ENCODE results near the gene NGF. TPM values are rescaled to one million over a fixed set of nuclear protein-coding genes. Genes with fewer than 3 reads are reported as not detected.
A peak's percentile ranks its signal among the peaks of the same experiment; 100 is the strongest.

NGF gene
- total RNA-seq, 6 donors from 2014 or later = 0.46 to 3.0 (median 1.6) TPM; not detected in 2

DNA sequence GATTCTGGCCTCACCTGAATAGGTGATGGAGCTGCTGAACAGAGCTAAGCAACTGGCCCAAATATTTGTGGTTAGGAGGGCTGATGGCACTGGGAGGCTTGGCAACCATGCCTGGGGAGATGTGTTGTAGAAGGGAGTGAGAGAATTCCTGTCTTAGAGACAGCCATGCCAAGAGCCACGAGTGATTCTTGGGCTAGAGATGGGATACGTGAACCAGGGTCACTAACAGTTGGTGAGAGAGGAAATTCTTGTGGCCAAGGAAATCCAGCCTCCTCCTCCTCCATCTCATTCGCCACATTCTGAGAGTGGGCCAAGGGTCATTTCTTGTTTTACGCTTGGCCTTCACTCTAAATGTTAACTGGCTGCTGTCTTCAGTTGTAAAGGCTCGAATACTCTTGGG lies 46.3 kb downstream of the NGF start:
- TF ChIP-seq POLR2AphosphoS5 (IDR thresholded peaks at IDR 0.05) = no peak
- TF ChIP-seq EP300 (IDR thresholded peaks at IDR 0.05) = no peak
- TF ChIP-seq, protein P1, sequence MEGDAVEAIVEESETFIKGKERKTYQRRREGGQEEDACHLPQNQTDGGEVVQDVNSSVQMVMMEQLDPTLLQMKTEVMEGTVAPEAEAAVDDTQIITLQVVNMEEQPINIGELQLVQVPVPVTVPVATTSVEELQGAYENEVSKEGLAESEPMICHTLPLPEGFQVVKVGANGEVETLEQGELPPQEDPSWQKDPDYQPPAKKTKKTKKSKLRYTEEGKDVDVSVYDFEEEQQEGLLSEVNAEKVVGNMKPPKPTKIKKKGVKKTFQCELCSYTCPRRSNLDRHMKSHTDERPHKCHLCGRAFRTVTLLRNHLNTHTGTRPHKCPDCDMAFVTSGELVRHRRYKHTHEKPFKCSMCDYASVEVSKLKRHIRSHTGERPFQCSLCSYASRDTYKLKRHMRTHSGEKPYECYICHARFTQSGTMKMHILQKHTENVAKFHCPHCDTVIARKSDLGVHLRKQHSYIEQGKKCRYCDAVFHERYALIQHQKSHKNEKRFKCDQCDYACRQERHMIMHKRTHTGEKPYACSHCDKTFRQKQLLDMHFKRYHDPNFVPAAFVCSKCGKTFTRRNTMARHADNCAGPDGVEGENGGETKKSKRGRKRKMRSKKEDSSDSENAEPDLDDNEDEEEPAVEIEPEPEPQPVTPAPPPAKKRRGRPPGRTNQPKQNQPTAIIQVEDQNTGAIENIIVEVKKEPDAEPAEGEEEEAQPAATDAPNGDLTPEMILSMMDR (IDR thresholded peaks at IDR 0.05) = no peak
- TF ChIP-seq POLR2A (IDR thresholded peaks at IDR 0.05) = no peak
- no peaks in the 10 kb centered on the region for H3K27me3 ChIP-seq
- no peaks in the 10 kb centered on the region for H3K9me3 ChIP-seq
- ATAC-seq (ENCODE audit: low FRiP score in 2 of 2) (no peak), DNase-seq (no peak)
- 84 to 88% methylated on average over 5 of the region's 5 CpGs for WGBS, 2 donors
- H3K4me3 ChIP-seq = no peak overlapping the region
- H3K27ac ChIP-seq = no peak overlapping the region
- no peaks in the 10 kb centered on the region for H3K36me3 ChIP-seq
- H3K4me1 ChIP-seq = no peaks in the 10 kb centered on the region

DNA sequence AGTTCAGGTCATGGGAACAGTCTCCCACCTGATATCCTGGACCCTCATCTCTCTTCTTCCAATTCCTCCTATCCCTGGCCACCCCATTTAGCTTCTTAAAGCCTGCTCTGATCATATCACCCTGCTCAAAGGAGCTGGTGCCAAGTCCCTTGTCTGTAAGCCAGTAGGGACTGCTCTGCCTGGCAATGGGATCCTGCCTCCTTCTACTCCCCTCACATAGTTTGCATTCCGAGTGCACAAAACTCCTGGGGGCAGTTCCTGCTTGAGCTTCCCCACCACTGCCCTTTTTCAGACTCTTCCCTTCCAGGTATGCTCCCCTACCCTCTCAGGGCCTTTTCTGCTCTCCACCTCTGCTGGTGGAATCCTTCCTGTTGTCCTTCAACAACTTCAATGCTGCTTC lies 48.1 kb downstream of the NGF start:
- Histone ChIP-seq H3K9me3 (no peaks in the 10 kb centered on the region), H3K4me3 (no peak overlapping the region), H3K36me3 (no peaks in the 10 kb centered on the region), H3K27me3 (no peaks in the 10 kb centered on the region), H3K27ac (no peak overlapping the region), H3K4me1 (no peaks in the 10 kb centered on the region)
- DNase-seq (no peak), ATAC-seq (ENCODE audit: low FRiP score in 2 of 2) (no peak)
- no peak for TF ChIP-seq POLR2AphosphoS5 (IDR thresholded peaks at IDR 0.05)
- no peak for TF ChIP-seq POLR2A (IDR thresholded peaks at IDR 0.05)
- TF ChIP-seq, protein P1 (IDR thresholded peaks at IDR 0.05) = no peak
- no peak for TF ChIP-seq EP300 (IDR thresholded peaks at IDR 0.05)
- WGBS, 2 donors = 41 to 75% methylated on average over 1 of the region's 1 CpG

DNA sequence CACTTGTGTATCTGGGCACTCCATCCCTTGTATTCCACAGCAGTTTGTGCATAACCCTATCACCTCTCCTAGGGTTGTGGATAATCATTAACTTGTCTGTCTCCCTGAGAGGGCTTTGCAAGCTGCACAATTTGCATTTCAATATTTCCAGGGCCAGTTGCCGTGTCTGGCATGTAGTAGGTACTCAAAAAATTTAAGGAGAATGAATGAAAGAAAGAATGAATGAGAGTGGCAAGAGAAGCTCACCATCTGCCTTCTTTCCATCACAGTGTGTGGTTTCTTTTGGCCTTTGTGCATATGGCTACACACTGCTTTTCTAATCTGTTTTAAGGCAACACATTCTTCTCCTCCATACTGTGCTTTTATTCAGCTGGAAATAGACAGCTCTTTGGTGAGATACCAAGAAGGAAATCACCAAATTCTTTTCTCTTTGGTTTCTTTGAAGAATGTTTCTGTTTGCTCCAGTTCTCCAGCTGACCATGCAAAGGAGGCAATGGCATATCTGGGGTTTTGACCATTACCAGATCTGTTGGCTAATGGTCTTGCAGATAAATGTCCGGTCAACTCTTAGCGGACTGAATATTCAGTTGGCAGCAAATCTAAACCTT lies 49.4 kb downstream of the NGF start:
- Histone ChIP-seq H3K27ac (no peak overlapping the region), H3K36me3 (no peaks in the 10 kb centered on the region), H3K4me1 (peaks cover 0 to 5% (median 0%) of the 10 kb centered on the region in 4 donors), H3K9me3 (no peaks in the 10 kb centered on the region), H3K4me3 (no peak overlapping the region), H3K27me3 (no peaks in the 10 kb centered on the region)
- TF ChIP-seq POLR2AphosphoS5 (IDR thresholded peaks at IDR 0.05) (no peak), POLR2A (IDR thresholded peaks at IDR 0.05) (no peak), EP300 (IDR thresholded peaks at IDR 0.05) (no peak)
- TF ChIP-seq, protein P1 (IDR thresholded peaks at IDR 0.05) = no peak
- WGBS, 2 donors = 74 to 79% methylated on average over 3 of the region's 3 CpGs
- DNase-seq (no peak), ATAC-seq (ENCODE audit: low FRiP score in 2 of 2) (no peak)

DNA sequence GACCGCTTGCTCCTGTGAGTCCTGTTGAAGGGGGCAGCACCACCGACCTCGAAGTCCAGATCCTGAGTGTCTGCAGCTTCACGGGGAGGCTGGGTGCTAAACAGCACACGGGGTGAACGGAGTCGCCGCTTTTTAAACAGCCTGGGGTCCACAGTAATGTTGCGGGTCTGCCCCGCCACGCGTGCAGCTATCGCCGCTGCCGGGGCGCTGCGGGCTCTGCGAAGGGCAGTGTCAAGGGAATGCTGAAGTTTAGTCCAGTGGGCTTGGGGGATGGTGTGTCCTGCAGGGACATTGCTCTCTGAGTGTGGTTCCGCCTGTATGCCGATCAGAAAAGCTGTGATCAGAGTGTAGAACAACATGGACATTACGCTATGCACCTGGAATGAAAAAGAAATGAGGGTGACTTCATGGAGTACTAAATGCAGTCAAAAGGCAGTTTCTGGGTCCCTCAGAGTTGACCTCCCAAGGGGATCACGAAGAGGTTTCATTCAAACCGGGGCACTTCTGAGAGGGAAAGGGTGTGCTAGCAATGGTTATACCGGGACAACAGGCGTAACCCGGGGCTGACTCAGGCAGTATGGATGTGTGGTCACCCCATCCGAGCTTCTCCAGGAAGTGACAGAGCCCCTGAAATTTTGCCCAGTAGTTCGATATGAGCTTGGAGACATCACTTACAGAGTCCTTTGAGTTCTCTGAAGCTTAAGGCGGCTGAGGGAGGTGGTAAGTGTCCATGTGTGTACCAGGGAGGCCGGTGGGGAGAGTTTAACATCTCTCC lies 51.4 kb downstream of the NGF start:
- Histone ChIP-seq H3K27me3 (no peaks in the 10 kb centered on the region), H3K9me3 (no peaks in the 10 kb centered on the region), H3K4me1 (peaks cover 0 to 5% (median 0%) of the 10 kb centered on the region in 4 donors), H3K4me3 (no peak overlapping the region), H3K27ac (no peak overlapping the region), H3K36me3 (no peaks in the 10 kb centered on the region)
- 92 to 95% methylated on average over 19 to 30 of the region's 30 CpGs for WGBS, 2 donors
- ATAC-seq (ENCODE audit: low FRiP score in 2 of 2) (no peak), DNase-seq (peak in 1 of 2 donors; percentile 62)
- TF ChIP-seq POLR2A (IDR thresholded peaks at IDR 0.05) (no peak), EP300 (IDR thresholded peaks at IDR 0.05) (no peak), POLR2AphosphoS5 (IDR thresholded peaks at IDR 0.05) (no peak)
- TF ChIP-seq, protein P1 (IDR thresholded peaks at IDR 0.05) = no peak
